Thyroid gland (tissue), 4 donors: Measurements from ENCODE around the gene ZNF182. TPM values are rescaled to one million over a fixed set of nuclear protein-coding genes. Genes with fewer than 3 reads are reported as not detected.
"Not testable (repeated sequence)": the region's sequence is repeated elsewhere in the genome, so short reads cannot be mapped to it uniquely, and the experiment has no call there.

Experiments
- DNase-seq, 2 donors: peaks; one replicate each; pipeline ENCODE4 v3.0.0-alpha.2; 2019
- H3K27ac ChIP-seq, 3 donors: fragments of 200-600 bp; sonication (generic); 1 replicate in 2 of 3; 2 replicates in 1 of 3; pipeline ENCODE4 v1.5.1; 2016 to 2019; ENCODE audit warnings: mild to moderate bottlenecking in 1 of 3, moderate library complexity in 1 of 3
- H3K27me3 ChIP-seq: fragments of 200-600 bp; sonication (generic); one replicate; pipeline ENCODE4 v1.5.1; 2019
- H3K36me3 ChIP-seq, 2 donors: fragments of 200-600 bp; sonication (generic); one replicate each; pipeline ENCODE4 v1.5.1; 2016 to 2019
- H3K4me1 ChIP-seq, 2 donors: fragments of 200-600 bp; sonication (generic); one replicate each; pipeline ENCODE4 v1.5.1; 2017 to 2019
- H3K4me3 ChIP-seq, 3 donors: fragments of 200-600 bp; sonication (generic); replicated peaks in 1 of 3; 1 replicate in 2 of 3; 2 replicates in 1 of 3; pipeline ENCODE4 v1.5.1; 2016; ENCODE audit warnings: mild to moderate bottlenecking in 1 of 3
- H3K9me3 ChIP-seq: fragments of 200-600 bp; sonication (generic); one replicate; pipeline ENCODE4 v1.5.1; 2017
- POLR2A ChIP-seq, 2 donors: fragments of 450-650 bp; IDR thresholded peaks; one replicate each; pipeline ENCODE4 v1.6.1; 2017; ENCODE audit warnings: antibody characterized with exemption in 2 of 2, mild to moderate bottlenecking in 2 of 2, moderate library complexity in 1 of 2
- WGBS, 2 donors: methylation state at CpG; one replicate each; pipeline ENCODE4 v1.1.5; 2017; 5-methylcytosine and 5-hydroxymethylcytosine counted together
- intact Hi-C: fragments of 100-400 bp; cut with DNase I; formaldehyde crosslinking; loops from one replicate; pipeline ENCODE4 v1.15.1; 2023
- total RNA-seq, 4 donors: library from RNA; depleted of rRNA; stranded (reverse); fragments of >200 nt; gene quantifications; one replicate each; pipeline ENCODE4 v1.2.3, GENCODE V29; 2016
- TF ChIP-seq, protein P1 (sequence below), 6 experiments: fragments of 200-600 bp in 3 of 6; fragments of 450-650 bp in 3 of 6; sonication (generic) in 3 of 6; IDR thresholded peaks; one replicate each; pipeline ENCODE4 v1.5.1; 2016 to 2019; ENCODE audit warnings: antibody characterized with exemption in 6 of 6, mild to moderate bottlenecking in 2 of 6, inconsistent platforms in 1 of 6, moderate library complexity in 1 of 6

The ZNF182 gene
- total RNA-seq, 4 donors from 2014 or later, result 6.3 to 13.8 (median 10.0) TPM

GRCh38 chrX:47960406-47960805 is 43.4 kb downstream of the ZNF182 start:
- H3K27ac ChIP-seq, result no peak overlapping the region
- no peaks in the 10 kb centered on the region for H3K27me3 ChIP-seq
- no peak overlapping the region for H3K4me3 ChIP-seq
- DNase-seq, result no peak
- intact Hi-C loops, result no loop called here
- TF ChIP-seq POLR2A (IDR thresholded peaks at IDR 0.05), result no peak
- TF ChIP-seq, protein P1, sequence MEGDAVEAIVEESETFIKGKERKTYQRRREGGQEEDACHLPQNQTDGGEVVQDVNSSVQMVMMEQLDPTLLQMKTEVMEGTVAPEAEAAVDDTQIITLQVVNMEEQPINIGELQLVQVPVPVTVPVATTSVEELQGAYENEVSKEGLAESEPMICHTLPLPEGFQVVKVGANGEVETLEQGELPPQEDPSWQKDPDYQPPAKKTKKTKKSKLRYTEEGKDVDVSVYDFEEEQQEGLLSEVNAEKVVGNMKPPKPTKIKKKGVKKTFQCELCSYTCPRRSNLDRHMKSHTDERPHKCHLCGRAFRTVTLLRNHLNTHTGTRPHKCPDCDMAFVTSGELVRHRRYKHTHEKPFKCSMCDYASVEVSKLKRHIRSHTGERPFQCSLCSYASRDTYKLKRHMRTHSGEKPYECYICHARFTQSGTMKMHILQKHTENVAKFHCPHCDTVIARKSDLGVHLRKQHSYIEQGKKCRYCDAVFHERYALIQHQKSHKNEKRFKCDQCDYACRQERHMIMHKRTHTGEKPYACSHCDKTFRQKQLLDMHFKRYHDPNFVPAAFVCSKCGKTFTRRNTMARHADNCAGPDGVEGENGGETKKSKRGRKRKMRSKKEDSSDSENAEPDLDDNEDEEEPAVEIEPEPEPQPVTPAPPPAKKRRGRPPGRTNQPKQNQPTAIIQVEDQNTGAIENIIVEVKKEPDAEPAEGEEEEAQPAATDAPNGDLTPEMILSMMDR (IDR thresholded peaks at IDR 0.05), result no peak
- WGBS, 2 donors, result 79 to 86% methylated on average over 2 of the region's 2 CpGs
- H3K4me1 ChIP-seq, result no peaks in the 10 kb centered on the region
- H3K36me3 ChIP-seq, result no peaks in the 10 kb centered on the region
- no peaks in the 10 kb centered on the region for H3K9me3 ChIP-seq

DNA sequence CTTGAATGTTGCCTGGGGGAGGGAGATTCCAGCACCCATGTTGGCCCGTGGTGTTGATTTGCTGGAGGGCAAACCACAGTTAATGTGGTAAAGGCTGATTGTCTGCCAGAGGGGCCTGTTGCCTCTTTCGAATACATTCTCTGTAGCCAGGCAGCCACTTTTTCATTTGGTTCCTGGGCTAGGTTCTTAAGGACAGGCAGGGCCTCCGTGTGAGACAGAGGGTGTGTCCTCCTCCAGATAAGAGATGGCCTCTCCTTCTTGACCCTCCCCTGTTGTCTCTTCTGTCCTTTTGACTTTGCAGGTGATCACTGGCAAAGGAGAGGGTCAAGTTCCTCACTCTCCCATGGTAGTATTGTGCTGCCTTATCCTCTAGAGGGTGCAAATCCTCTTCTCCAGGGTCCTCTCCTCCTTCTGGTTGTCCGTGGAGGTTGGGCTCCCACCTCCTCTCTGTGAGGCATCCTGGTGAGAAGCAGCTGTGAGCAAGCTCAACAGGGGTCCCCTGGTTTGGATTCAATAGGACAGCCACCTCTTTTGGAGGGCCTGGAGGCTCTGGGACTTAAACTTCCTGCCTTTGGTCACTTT is 44.9 kb downstream of the ZNF182 start:
- intact Hi-C loops, result no loop called here

GRCh38 chrX:47958206-47958605 is 45.6 kb downstream of the ZNF182 start:
- H3K27me3 ChIP-seq, intact Hi-C loops, H3K4me3 ChIP-seq, H3K4me1 ChIP-seq, H3K36me3 ChIP-seq, H3K9me3 ChIP-seq, DNase-seq, H3K27ac ChIP-seq: not testable (repeated sequence)
- WGBS, 2 donors, result 71 to 80% methylated on average over 1 of the region's 4 CpGs

More for the DNA sequence above, 44.9 kb downstream of the ZNF182 start:
- no peaks in the 10 kb centered on the region for H3K4me1 ChIP-seq
- no peak overlapping the region for H3K27ac ChIP-seq
- no peaks in the 10 kb centered on the region for H3K27me3 ChIP-seq
- TF ChIP-seq, protein P1 (IDR thresholded peaks at IDR 0.05), result peak in 4 of 6 experiments; percentile 35 to 48 (median 41)
- TF ChIP-seq POLR2A (IDR thresholded peaks at IDR 0.05), result no peak
- no peaks in the 10 kb centered on the region for H3K36me3 ChIP-seq
- WGBS, 2 donors, result 0 to 14% methylated on average over 1 to 2 of the region's 4 CpGs
- no peak overlapping the region for H3K4me3 ChIP-seq
- peak; percentile 8 for DNase-seq
- H3K9me3 ChIP-seq, result no peaks in the 10 kb centered on the region

DNA sequence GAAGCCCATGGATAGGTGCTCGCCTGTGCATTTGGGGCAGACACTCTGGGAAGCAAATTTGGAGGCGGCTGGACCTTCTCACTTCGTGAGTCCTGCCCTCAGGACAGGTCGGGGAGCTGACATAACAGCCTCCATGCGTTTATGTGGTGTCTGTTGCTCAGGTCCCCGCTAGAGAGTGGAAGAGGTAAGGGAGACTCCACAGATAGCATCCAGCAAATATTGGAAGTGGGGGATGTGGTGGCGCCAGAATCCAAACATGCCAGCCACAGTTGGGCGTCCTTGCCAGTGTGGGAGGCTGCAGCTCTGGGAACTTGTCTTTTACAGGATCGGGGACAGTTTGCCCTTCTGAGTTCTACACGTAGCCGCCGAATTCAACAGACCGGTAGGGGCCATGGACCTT is 47.8 kb downstream of the ZNF182 start:
- no peak for DNase-seq
- Histone ChIP-seq H3K4me3 (no peak overlapping the region), H3K4me1 (no peaks in the 10 kb centered on the region), H3K27ac (no peak overlapping the region), H3K27me3 (no peaks in the 10 kb centered on the region), H3K36me3 (no peaks in the 10 kb centered on the region), H3K9me3 (no peaks in the 10 kb centered on the region)
- intact Hi-C loops, result no loop called here
- WGBS, 2 donors, result 97 to 100% methylated on average over 1 to 10 of the region's 13 CpGs
- no peak for TF ChIP-seq POLR2A (IDR thresholded peaks at IDR 0.05)
- TF ChIP-seq, protein P1 (IDR thresholded peaks at IDR 0.05), result no peak

- H3K4me3 ChIP-seq, H3K27me3 ChIP-seq, DNase-seq, intact Hi-C loops, H3K4me1 ChIP-seq, H3K9me3 ChIP-seq, H3K27ac ChIP-seq, H3K36me3 ChIP-seq: not testable (repeated sequence)
- 83 to 100% methylated on average over 2 to 3 of the region's 7 CpGs for WGBS, 2 donors
Observed at GRCh38 chrX:47955295-47955694, 48.5 kb downstream of the ZNF182 start.

GRCh38 chrX:47941423-47941822 is 62.4 kb downstream of the ZNF182 start:
- intact Hi-C loops, result no loop called here
- no peak for TF ChIP-seq POLR2A (IDR thresholded peaks at IDR 0.05)
- TF ChIP-seq, protein P1 (IDR thresholded peaks at IDR 0.05), result no peak
- Histone ChIP-seq H3K9me3 (no peaks in the 10 kb centered on the region), H3K4me3 (no peak overlapping the region), H3K36me3 (no peaks in the 10 kb centered on the region), H3K4me1 (no peaks in the 10 kb centered on the region), H3K27me3 (no peaks in the 10 kb centered on the region), H3K27ac (no peak overlapping the region)
- 69 to 72% methylated on average over 4 of the region's 4 CpGs for WGBS, 2 donors
- no peak for DNase-seq
